ENCODE results near the gene KLHDC4.
"Not testable (repeated sequence)": the region's sequence is repeated elsewhere in the genome, so short reads cannot be mapped to it uniquely, and the experiment has no call there.

The KLHDC4 gene

DNA sequence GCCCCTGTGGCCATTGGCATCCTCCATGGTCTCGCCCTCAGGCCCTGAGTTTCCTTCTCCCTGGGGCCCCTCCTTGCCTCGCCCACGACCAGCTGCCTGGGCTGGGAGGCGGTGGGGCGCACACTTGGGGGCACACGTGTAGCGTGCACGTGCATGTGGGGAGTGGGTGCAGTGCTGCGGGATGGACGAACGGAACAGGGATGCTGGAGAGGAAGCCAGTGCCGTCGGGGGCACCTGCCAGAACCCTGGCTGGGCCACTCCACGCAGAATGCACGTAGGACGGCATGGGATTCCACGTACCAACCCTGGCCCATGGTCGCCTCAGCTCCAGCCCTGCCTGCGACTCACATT lies 80.4 kb downstream of the KLHDC4 start:
- TF ChIP-seq, protein P1, sequence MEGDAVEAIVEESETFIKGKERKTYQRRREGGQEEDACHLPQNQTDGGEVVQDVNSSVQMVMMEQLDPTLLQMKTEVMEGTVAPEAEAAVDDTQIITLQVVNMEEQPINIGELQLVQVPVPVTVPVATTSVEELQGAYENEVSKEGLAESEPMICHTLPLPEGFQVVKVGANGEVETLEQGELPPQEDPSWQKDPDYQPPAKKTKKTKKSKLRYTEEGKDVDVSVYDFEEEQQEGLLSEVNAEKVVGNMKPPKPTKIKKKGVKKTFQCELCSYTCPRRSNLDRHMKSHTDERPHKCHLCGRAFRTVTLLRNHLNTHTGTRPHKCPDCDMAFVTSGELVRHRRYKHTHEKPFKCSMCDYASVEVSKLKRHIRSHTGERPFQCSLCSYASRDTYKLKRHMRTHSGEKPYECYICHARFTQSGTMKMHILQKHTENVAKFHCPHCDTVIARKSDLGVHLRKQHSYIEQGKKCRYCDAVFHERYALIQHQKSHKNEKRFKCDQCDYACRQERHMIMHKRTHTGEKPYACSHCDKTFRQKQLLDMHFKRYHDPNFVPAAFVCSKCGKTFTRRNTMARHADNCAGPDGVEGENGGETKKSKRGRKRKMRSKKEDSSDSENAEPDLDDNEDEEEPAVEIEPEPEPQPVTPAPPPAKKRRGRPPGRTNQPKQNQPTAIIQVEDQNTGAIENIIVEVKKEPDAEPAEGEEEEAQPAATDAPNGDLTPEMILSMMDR (IDR thresholded peaks at IDR 0.05; ENCODE audit: low read depth, low read length), result no peak
- DNase-seq (ENCODE audit: extremely low read depth, low read depth), result no peak

DNA sequence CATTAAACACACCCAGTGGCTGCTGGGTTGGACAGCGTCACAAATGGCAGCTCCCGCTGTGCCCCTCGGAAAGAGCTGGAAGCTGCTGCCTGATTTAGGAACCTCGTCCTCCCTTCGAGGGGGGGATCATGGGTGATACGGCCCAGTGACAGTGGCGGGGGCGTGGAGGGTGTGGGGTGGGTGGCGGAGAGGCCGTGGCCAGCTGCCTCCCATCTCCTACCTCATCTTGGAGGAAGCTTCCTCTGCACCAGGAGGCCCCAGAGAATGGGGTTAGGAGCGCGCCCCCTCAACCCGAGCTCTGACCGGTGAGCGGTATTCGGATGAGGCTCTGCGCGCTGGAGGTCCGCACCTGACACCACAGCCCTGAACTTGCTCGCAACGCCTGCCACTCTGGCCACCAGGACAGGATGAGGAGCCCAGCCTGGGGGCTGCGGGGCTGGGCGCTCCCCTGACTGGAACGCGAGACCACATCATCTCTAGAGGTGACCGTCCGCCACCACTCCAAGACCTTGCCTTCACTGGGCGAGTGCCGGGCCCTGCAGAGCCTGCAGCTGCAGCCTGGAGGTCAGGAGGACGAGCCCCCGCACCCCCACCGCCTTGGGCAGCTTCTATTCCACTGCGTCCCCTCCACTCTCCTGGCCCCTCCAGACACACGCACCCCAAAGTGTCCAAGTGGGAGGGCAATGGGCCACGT lies 80.9 kb downstream of the KLHDC4 start:
- TF ChIP-seq, protein P1 (IDR thresholded peaks at IDR 0.05; ENCODE audit: low read depth, low read length), result no peak
- DNase-seq (ENCODE audit: extremely low read depth, low read depth), result no peak

DNA sequence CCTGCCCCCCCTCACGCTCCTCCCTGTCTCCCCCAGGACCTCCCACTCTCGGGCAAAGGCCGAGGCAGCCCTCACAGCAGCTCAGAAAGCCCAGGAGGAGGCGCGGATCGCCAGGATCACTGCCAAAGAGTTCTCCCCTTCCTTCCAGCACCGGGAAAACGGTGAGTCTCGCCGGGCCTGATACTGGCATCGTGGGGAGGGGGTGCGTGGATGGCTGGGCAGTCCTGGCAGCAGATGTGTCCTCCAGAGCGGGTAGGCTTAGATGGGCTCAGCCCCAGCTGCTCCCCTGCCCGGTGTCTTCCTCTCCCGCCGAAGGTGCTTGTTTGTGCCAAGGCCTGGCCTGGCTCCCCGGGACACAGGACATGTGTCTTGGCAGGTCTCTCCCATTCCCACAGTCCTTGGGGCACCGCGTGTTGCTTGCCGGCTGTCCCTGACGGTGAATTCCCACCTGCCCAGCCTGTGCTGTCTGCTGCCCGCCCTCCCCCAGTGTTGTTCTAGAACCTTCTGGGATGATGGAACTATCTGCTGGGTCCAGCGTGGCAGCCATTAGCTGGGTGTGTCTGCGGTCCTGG lies 81.6 kb downstream of the KLHDC4 start:
- no peak for DNase-seq (ENCODE audit: extremely low read depth, low read depth)
- TF ChIP-seq, protein P1 (IDR thresholded peaks at IDR 0.05; ENCODE audit: low read depth, low read length), result no peak

DNA sequence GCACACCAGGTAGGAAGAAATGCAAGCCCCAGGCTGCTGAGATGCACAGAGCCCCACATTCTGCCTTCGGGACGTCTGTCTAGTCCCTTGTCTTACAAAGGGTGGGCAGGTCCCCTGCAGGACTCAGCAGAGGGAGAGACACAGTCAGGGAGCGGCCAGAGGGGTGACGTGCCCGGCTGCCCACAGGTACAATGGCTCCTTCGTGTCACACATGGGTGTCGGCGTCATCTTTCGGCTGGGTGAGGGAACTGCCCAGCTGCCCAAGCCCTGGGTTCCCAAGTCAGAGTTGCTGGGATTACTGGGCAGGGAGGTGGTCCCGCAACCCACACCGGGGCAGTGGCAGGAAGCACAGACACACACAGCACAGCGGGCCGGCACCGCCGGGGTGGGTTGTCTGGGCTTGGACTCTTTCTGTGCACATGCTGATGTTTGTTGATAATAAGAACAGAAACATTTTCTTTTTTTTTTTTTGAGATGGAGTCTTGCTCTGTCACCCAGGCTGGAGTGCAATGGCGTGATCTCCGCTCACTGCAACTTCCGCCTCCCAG lies 82.9 kb downstream of the KLHDC4 start:
- TF ChIP-seq, protein P1 (IDR thresholded peaks at IDR 0.05; ENCODE audit: low read depth, low read length), result no peak
- no peak for DNase-seq (ENCODE audit: extremely low read depth, low read depth)

DNA sequence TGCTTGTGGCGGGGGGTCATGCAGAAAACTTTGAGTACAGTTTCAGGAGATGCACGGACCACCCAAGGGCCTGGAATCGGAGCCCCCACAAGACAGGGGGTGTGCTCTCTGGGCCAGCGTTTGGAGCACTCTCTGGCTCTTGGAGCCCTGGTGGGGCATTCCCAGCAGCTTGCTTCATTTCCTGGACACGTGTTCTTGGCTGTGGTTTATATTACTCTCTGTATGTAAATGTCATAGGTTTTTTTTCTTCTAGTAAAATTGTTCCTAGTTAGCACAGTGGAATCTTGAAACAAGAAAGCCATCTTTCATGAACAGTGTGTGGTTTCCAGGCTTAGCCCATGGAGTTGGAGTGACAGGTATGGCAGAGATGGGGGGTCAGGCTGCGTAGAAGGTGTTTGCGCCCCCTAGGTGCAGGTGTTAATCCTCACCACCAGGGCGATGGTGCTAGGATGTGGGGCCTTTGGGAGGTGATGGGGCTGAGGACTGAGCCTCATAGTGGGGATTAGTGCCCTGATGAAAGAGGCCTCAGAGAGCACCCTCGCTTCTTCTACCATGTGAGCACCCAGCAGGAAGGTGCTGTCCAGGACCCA lies 83.7 kb downstream of the KLHDC4 start:
- TF ChIP-seq, protein P1 (IDR thresholded peaks at IDR 0.05; ENCODE audit: low read depth, low read length), result peak; percentile 27

DNA sequence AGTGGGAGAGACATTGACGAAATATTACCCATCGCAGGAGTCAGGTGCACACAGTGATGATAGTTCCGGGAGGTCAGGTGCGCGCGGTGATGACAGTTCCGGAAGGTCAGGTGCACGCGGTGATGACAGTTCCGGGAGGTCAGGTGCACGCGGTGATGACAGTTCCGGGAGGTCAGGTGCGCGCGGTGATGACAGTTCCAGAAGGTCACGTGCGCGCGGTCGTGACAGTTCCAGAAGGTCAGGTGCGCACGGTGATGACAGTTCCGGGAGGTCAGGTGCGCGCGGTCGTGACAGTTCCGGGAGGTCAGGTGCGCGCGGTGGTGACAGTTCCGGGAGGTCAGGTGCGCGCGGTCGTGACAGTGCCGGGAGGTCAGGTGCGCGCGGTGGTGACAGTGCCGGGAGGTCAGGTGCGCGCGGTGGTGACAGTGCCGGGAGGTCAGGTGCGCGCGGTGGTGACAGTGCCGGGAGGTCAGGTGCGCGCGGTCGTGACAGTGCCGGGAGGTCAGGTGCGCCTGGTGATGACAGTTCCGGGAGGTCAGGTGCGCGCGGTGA lies 84.7 kb downstream of the KLHDC4 start:
- not testable (repeated sequence) for DNase-seq (ENCODE audit: extremely low read depth, low read depth)

More for the DNA sequence above, 83.7 kb downstream of the KLHDC4 start:
- peak; percentile 19 for DNase-seq (ENCODE audit: extremely low read depth, low read depth)

DNA sequence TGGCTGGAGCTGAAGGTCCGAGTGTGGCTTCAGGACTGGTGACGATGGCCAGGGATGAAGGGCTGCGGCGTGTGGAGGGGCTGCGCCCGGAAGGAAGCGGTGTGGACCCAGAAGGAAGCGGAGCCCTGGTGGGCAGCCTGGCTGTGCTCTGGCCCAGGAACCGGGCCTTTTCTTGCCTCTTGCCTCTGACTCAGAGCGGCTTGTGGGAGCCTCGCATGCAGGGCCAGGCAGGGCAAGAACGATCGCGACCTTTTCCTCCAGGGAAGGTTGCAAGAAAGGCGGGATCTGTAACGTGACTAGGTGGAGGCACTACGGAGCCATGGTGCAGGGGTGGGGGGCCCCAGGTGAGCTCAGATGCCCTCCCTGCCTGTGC lies 85.5 kb downstream of the KLHDC4 start:
- no peak for DNase-seq (ENCODE audit: extremely low read depth, low read depth)
- TF ChIP-seq, protein P1 (IDR thresholded peaks at IDR 0.05; ENCODE audit: low read depth, low read length), result no peak
